ENCODE results near the gene CASK.

DNA sequence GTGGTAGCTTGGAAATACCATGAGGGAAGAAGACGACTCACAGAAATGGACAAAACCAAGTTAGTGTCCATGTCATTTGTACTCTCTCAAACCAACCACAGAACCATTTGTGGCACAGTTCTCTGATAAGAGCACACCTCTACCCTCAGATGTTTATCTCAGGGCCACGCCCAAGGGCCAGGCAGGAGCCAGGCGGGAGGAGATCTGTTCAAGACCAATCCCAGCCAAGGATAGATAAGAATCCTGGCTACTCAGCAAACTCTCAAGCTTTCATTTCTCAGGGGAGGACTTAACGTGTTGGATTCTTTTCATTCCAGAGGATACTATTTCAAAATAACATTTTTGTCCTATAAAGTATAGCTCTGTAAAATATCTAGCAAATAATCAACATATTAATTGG lies 381.2 kb downstream of the CASK start:
- TF ChIP-seq, protein P1, sequence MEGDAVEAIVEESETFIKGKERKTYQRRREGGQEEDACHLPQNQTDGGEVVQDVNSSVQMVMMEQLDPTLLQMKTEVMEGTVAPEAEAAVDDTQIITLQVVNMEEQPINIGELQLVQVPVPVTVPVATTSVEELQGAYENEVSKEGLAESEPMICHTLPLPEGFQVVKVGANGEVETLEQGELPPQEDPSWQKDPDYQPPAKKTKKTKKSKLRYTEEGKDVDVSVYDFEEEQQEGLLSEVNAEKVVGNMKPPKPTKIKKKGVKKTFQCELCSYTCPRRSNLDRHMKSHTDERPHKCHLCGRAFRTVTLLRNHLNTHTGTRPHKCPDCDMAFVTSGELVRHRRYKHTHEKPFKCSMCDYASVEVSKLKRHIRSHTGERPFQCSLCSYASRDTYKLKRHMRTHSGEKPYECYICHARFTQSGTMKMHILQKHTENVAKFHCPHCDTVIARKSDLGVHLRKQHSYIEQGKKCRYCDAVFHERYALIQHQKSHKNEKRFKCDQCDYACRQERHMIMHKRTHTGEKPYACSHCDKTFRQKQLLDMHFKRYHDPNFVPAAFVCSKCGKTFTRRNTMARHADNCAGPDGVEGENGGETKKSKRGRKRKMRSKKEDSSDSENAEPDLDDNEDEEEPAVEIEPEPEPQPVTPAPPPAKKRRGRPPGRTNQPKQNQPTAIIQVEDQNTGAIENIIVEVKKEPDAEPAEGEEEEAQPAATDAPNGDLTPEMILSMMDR (IDR thresholded peaks at IDR 0.05), result no peak
- no peak for TF ChIP-seq POLR2A (IDR thresholded peaks at IDR 0.05)

Data from right lobe of liver (tissue), 4 donors.